ENCODE measurements around the gene ZNF485. TPM values are rescaled to one million over a fixed set of nuclear protein-coding genes. Genes with fewer than 3 reads are reported as not detected.

ZNF485 gene
- total and polyA plus RNA-seq, 12 donors = 1.1 to 5.3 (median 3.0) TPM

DNA sequence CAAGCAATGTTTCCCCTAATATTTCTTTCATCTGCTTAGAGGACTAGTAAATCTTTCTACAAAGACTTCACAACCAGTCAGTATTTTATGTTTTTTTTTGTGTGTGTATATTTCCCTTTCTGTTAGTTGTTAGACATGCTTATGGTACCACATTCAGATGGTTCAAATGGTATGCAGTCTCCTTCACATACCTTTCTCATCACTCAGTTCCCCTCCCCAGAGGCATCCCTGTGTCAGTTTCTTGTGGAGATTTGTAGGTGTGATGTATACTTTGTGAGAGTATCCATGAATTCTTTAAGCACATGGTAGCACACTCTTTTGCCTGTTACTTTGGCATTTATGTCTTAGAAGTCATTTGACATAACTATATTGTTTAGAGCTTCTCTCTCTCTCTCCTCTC is 4.4 kb downstream of the ZNF485 start:
- H3K36me3 ChIP-seq (replicated peaks in 1 of 2) = no peaks in the 10 kb centered on the region
- no peak overlapping the region for H3K4me3 ChIP-seq
- DNase-seq = no peak
- H3K27me3 ChIP-seq = no peaks in the 10 kb centered on the region
- H3K9me3 ChIP-seq (replicated peaks in 1 of 3) = peaks cover 0 to 2% (median 0%) of the 10 kb centered on the region in 3 donors
- intact Hi-C loops (cut with DNase I) = no loop called here
- H3K27ac ChIP-seq = no peak overlapping the region
- H3K4me1 ChIP-seq (replicated peaks in 1 of 2) = peaks cover 0 to 7% of the 10 kb centered on the region in 2 donors
- TF ChIP-seq CTCF (IDR thresholded peaks at IDR 0.05) (no peak), POLR2A (IDR thresholded peaks at IDR 0.05) (no peak)

DNA sequence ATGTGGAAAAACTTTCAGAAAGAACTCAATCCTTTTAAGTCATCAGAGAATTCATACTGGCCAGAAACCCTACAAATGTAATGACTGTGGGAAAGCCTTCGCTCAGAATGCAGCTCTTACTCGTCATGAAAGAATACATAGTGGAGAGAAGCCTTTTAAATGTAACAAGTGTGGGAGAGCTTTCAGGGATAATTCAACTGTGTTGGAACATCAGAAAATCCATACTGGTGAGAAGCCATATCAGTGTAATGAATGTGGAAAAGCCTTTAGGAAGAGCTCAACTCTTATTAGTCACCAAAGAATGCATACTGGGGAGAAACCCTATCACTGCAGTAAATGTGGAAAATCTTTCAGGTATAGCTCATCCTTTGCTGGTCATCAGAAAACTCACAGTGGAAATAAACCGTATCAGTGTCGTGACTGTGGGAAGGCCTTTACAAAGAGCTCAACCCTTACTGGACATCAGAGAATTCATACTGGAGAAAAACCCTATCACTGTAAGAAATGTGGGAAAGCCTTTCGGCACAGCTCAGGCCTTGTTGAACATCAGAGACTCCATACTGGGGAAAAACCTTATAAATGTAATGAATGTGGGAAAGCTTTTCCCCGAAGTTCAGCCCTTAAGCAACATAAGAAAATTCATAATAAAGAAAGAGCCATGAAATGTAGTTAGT is 10.6 kb downstream of the ZNF485 start:
- H3K9me3 ChIP-seq (replicated peaks in 1 of 3) = peaks cover 5 to 13% (median 7%) of the 10 kb centered on the region in 3 donors
- WGBS, 4 donors = 80 to 90% (median 86%) methylated on average over 6 of the region's 6 CpGs
- H3K36me3 ChIP-seq (replicated peaks in 1 of 2) = no peaks in the 10 kb centered on the region
- no peak overlapping the region for H3K27ac ChIP-seq
- H3K27me3 ChIP-seq = no peaks in the 10 kb centered on the region
- TF ChIP-seq POLR2A (IDR thresholded peaks at IDR 0.05) (no peak), CTCF (IDR thresholded peaks at IDR 0.05) (no peak)
- intact Hi-C loops (cut with DNase I) = no loop called here
- H3K4me1 ChIP-seq (replicated peaks in 1 of 2) = no peaks in the 10 kb centered on the region
- no peak overlapping the region for H3K4me3 ChIP-seq
- DNase-seq = no peak

GRCh38 chr10:43619368-43619767 is 13.1 kb downstream of the ZNF485 start:
- no peaks in the 10 kb centered on the region for H3K27me3 ChIP-seq
- DNase-seq = no peak
- WGBS, 4 donors = 93 to 96% (median 95%) methylated on average over 2 of the region's 2 CpGs
- TF ChIP-seq CTCF (IDR thresholded peaks at IDR 0.05) (no peak), POLR2A (IDR thresholded peaks at IDR 0.05) (no peak)
- intact Hi-C loops (cut with DNase I) = no loop called here
- no peaks in the 10 kb centered on the region for H3K4me1 ChIP-seq (replicated peaks in 1 of 2)
- H3K27ac ChIP-seq = no peak overlapping the region
- H3K4me3 ChIP-seq = no peak overlapping the region
- no peaks in the 10 kb centered on the region for H3K36me3 ChIP-seq (replicated peaks in 1 of 2)
- H3K9me3 ChIP-seq (replicated peaks in 1 of 3) = peaks cover 5 to 13% (median 7%) of the 10 kb centered on the region in 3 donors

DNA sequence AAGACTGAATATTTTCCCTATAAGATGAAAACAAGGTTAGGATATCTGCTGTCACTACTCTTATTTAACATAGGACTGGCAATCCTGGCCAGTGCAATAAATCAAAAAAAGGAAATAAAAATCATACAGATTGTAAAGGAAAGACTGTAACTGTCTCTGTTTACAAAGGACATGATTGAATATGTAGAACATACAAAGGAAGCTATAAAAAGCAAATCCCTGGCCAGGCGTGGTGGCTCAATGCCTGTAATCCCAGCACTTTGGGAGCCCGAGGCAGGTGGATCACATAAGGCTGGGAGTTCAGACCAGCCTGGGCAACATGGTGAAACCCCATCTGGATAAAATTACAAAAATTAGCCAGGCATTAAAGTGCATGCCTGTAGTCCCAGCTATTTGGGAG is 15.8 kb downstream of the ZNF485 start:
- 73 to 88% (median 75%) methylated on average over 2 of the region's 2 CpGs for WGBS, 4 donors
- H3K4me3 ChIP-seq = no peak overlapping the region

More for the DNA sequence above, 15.8 kb downstream of the ZNF485 start:
- no peaks in the 10 kb centered on the region for H3K36me3 ChIP-seq (replicated peaks in 1 of 2)
- peaks cover 0 to 4% (median 0%) of the 10 kb centered on the region in 3 donors for H3K9me3 ChIP-seq (replicated peaks in 1 of 3)
- TF ChIP-seq POLR2A (IDR thresholded peaks at IDR 0.05) (no peak), CTCF (IDR thresholded peaks at IDR 0.05) (no peak)
- no peaks in the 10 kb centered on the region for H3K4me1 ChIP-seq (replicated peaks in 1 of 2)
- intact Hi-C loops (cut with DNase I) = no loop called here
- no peaks in the 10 kb centered on the region for H3K27me3 ChIP-seq
- DNase-seq = no peak
- no peak overlapping the region for H3K27ac ChIP-seq
